GM12878 (cell line): ENCODE data around the gene TANC1. TPM values are rescaled to one million over a fixed set of nuclear protein-coding genes. Genes with fewer than 3 reads are reported as not detected.

ENCODE experiments used
- CEBPZ ChIP-seq: fragments of 150-350 bp; IDR thresholded peaks from 2 replicates; pipeline ENCODE4 v1.6.1; 2016; ENCODE audit warnings: low read depth, low read length
- CHD2 ChIP-seq: IDR thresholded peaks from 2 replicates; pipeline ENCODE4 v1.6.1; 2011; ENCODE audit warnings: low read depth, low read length, improper control_type of control experiment, borderline replicate concordance
- CHD4 ChIP-seq: fragments of 200-600 bp; sonication (generic); IDR thresholded peaks from 2 replicates; pipeline ENCODE4 v1.6.1; 2016; ENCODE audit warnings: mild to moderate bottlenecking
- CTCF ChIP-seq, 3 experiments: IDR thresholded peaks in 2 of 3; conservative IDR thresholded peaks in 1 of 3; 2 replicates each; pipeline ENCODE4 v1.5.1; 2011; ENCODE audit warnings: low read depth in 3 of 3, low read length in 3 of 3, mild to moderate bottlenecking in 3 of 3, control low read depth in 2 of 3, moderate library complexity in 2 of 3, inconsistent platforms in 1 of 3, mixed read lengths in 1 of 3; ENCODE audit not compliant: control insufficient read depth in 2 of 3, insufficient read depth in 1 of 3; ENCODE audit errors: extremely low read depth in 1 of 3
- MTA2 ChIP-seq: fragments of 450-650 bp; IDR thresholded peaks from 2 replicates; pipeline ENCODE4 v1.6.1; 2016; ENCODE audit warnings: low read depth, mild to moderate bottlenecking, moderate library complexity
- POLR2AphosphoS5 ChIP-seq: IDR thresholded peaks from 2 replicates; pipeline ENCODE4 v1.6.1; 2011; ENCODE audit warnings: mild to moderate bottlenecking, low read length, inconsistent platforms
- REST ChIP-seq: IDR thresholded peaks from 2 replicates; pipeline ENCODE4 v1.6.1; 2012; ENCODE audit warnings: mild to moderate bottlenecking, low read depth, low read length
- RUNX3 ChIP-seq: IDR thresholded peaks from 2 replicates; pipeline ENCODE4 v1.6.1; 2012; ENCODE audit warnings: low read length, inconsistent platforms
- TCF3 ChIP-seq: IDR thresholded peaks from 2 replicates; pipeline ENCODE4 v1.6.1; 2012; ENCODE audit warnings: low read depth, mild to moderate bottlenecking, low read length, borderline replicate concordance; ENCODE audit not compliant: insufficient read depth
- polyA plus RNA-seq, 11 experiments: library from polyadenylated mRNA; depleted of rRNA in 4 of 11; unstranded in 6 of 11; stranded (reverse) in 5 of 11; fragments of >200 nt; fragmentation: Nextera tagmentation in 4 of 11; fragmentation: Illumina TruSeq in 1 of 11; extraction: Ambion mirVana in 4 of 11; extraction: Trizol in 1 of 11; gene quantifications; 1 replicate in 1 of 11; 2 replicates in 10 of 11; pipeline versions ENCODE4 v1.2.1 to v1.2.3, GENCODE V29; 2011 to 2016; ENCODE audit warnings: inconsistent platforms in 2 of 11, missing spikeins in 2 of 11, low read depth in 1 of 11
- total RNA-seq, 4 experiments: library from RNA; depleted of rRNA in 3 of 4; stranded (reverse); fragments of >200 nt in 3 of 4; fragmentation: Illumina TruSeq in 1 of 4; extraction: Trizol in 1 of 4; gene quantifications; 2 replicates each; pipeline versions ENCODE4 v1.2.1 to v1.2.3, GENCODE V29; 2013 to 2021

Gene TANC1
- total and polyA plus RNA-seq, 10 of the 15 experiments (the other 5 are each of a cell fraction or from before 2014, with no cell fraction given), result 0.05 to 5.0 (median 0.34) TPM

- TF ChIP-seq CEBPZ (no peak), REST (no peak), CTCF (IDR thresholded peaks at IDR 0.05 in 2 of 3, conservative IDR thresholded peaks at IDR 0.05 in 1 of 3; ENCODE audit: control insufficient read depth in 2 of 3, extremely low read depth in 1 of 3, insufficient read depth in 1 of 3, low read depth in 3 of 3, low read length in 3 of 3) (no peak), CHD4 (no peak), MTA2 (no peak), RUNX3 (no peak), POLR2AphosphoS5 (no peak), TCF3 (no peak), CHD2 (no peak)
- TF ChIP-seq, all 136 proteins: peak for 0
These were observed 236.1 kb downstream of the TANC1 start (continued) for GRCh38 chr2:159204381-159205144.
